K562 (cell line): ENCODE measurements around the gene PRDX2. TPM values are rescaled to one million over a fixed set of nuclear protein-coding genes. Genes with fewer than 3 reads are reported as not detected.
"Not testable (repeated sequence)": the region's sequence is repeated elsewhere in the genome, so short reads cannot be mapped to it uniquely, and the experiment has no call there.

Source experiments
- ATAC-seq: fragments of 200-7000 bp; cut with Tn5 transposase; 3 replicates; pipeline ENCODE4 v1.9.1; 2020; ENCODE audit warnings: moderate library complexity
- BruUV-seq: library from RNA; stranded (reverse); fragments of 400-500 nt; replicated peaks from 2 replicates; lab custom pipeline; 2021; lab: Mats Ljungman, UMichigan
- CTCF ChIA-PET: fragments of 300-600 bp; formaldehyde crosslinking; extraction: SDS; loops from one replicate; lab custom pipeline; 2021; ENCODE audit warnings: low intra/inter-chr PET ratio; lab: Yijun Ruan, JAX
- POLR2A ChIA-PET: fragments of 300-600, 350-650 bp; sonication (Branson Sonifier 250); formaldehyde crosslinking; extraction: SDS; loops from one replicate; lab custom pipeline; 2021; ENCODE audit warnings: antibody characterized with exemption, inconsistent platforms; lab: Yijun Ruan, JAX
- DNase-seq, 4 experiments: peaks; one replicate each; pipeline versions ENCODE4 v3.0.0 to v3.0.0-alpha.2; 2011 to 2018; ENCODE audit warnings: low spot score in 3 of 4, mixed read lengths in 3 of 4; ENCODE audit errors: extremely low read depth in 1 of 4
- FAIRE-seq: peaks from 2 replicates; lab custom pipeline; 2011; peaks lifted over from hg19 to GRCh38; lab: Jason Lieb, UNC
- H2AFZ ChIP-seq: 2 replicates; pipeline ENCODE4 v1.6.0; 2011; ENCODE audit warnings: low read depth, low read length, control low read depth, inconsistent platforms
- H3K27ac ChIP-seq: fragments of 200-600 bp; 3 replicates; pipeline ENCODE4 v1.8.0; 2011; ENCODE audit warnings: low read depth, mild to moderate bottlenecking, control low read depth, inconsistent platforms, low read length, moderate library complexity, mixed read lengths; ENCODE audit errors: extremely low read depth
- H3K27me3 ChIP-seq, 2 experiments: fragments of 300-600 bp in 1 of 2; 2 replicates in 1 of 2; 3 replicates in 1 of 2; pipeline versions ENCODE4 v1.6.0 to v1.8.0; 2011; ENCODE audit warnings: inconsistent platforms in 2 of 2, low read length in 2 of 2, mild to moderate bottlenecking in 1 of 2, mixed read lengths in 1 of 2, moderate library complexity in 1 of 2; ENCODE audit not compliant: control insufficient read depth in 2 of 2, insufficient read depth in 2 of 2
- H3K36me3 ChIP-seq: fragments of 300-600 bp; 3 replicates; pipeline ENCODE4 v1.8.0; 2011; ENCODE audit warnings: mild to moderate bottlenecking, low read length, inconsistent platforms; ENCODE audit not compliant: control insufficient read depth, insufficient read depth
- H3K4me1 ChIP-seq, 2 experiments: fragments of 200-600 bp in 1 of 2; replicated peaks in 1 of 2; 2 replicates in 1 of 2; 3 replicates in 1 of 2; pipeline versions ENCODE4 v1.5.1 to v1.8.0; 2011; ENCODE audit warnings: inconsistent platforms in 2 of 2, low read length in 2 of 2, mild to moderate bottlenecking in 1 of 2, mixed read lengths in 1 of 2, moderate library complexity in 1 of 2; ENCODE audit not compliant: control insufficient read depth in 2 of 2, insufficient read depth in 2 of 2
- H3K4me2 ChIP-seq: 2 replicates; pipeline ENCODE4 v1.6.1; 2011; ENCODE audit warnings: low read length, control low read depth, inconsistent platforms, mixed read lengths; ENCODE audit not compliant: insufficient read depth
- H3K4me3 ChIP-seq: fragments of 200-600 bp; sonication (generic), shearing (Covaris generic); 2 replicates; pipeline ENCODE4 v1.5.1; 2016; ENCODE audit warnings: control low read depth, inconsistent platforms
- H3K79me2 ChIP-seq: fragments of 200-600 bp; 3 replicates; pipeline ENCODE4 v1.8.0; 2011; ENCODE audit warnings: low read length, inconsistent platforms; ENCODE audit not compliant: control insufficient read depth, insufficient read depth
- H3K9ac ChIP-seq, 2 experiments: 2 replicates each; pipeline versions ENCODE4 v1.6.0 to v1.6.1; 2011; ENCODE audit warnings: low read depth in 2 of 2, low read length in 2 of 2, control low read depth in 1 of 2, inconsistent platforms in 1 of 2, mild to moderate bottlenecking in 1 of 2, mixed read lengths in 1 of 2; ENCODE audit not compliant: insufficient read depth in 1 of 2
- H3K9me1 ChIP-seq: one replicate; pipeline ENCODE4 v1.6.0; 2011; ENCODE audit warnings: inconsistent platforms, mild to moderate bottlenecking, low read length, moderate library complexity; ENCODE audit not compliant: control insufficient read depth, insufficient read depth
- H3K9me3 ChIP-seq: replicated peaks from 2 replicates; pipeline ENCODE4 v1.5.1; 2011; ENCODE audit warnings: low read depth, low read length, inconsistent platforms; ENCODE audit not compliant: control insufficient read depth, insufficient read depth
- H4K20me1 ChIP-seq: replicated peaks from 2 replicates; pipeline ENCODE4 v1.6.1; 2011; ENCODE audit warnings: low read length, inconsistent platforms, mixed read lengths; ENCODE audit not compliant: control insufficient read depth, insufficient read depth
- DPF2 ChIP-seq: fragments of 450-650 bp; IDR thresholded peaks from 2 replicates; pipeline ENCODE4 v1.6.1; 2016
- KDM1A ChIP-seq, 2 experiments: fragments of 450-650 bp; IDR thresholded peaks; 2 replicates each; pipeline ENCODE4 v1.6.1; 2016; ENCODE audit warnings: mild to moderate bottlenecking in 2 of 2
- TAL1 ChIP-seq: fragments of 450-650 bp; IDR thresholded peaks from 2 replicates; pipeline ENCODE4 v1.6.1; 2016; ENCODE audit warnings: mild to moderate bottlenecking
- TCF7 ChIP-seq: sonication (generic); IDR thresholded peaks from 2 replicates; pipeline ENCODE4 v1.6.1; 2016; ENCODE audit warnings: antibody characterized with exemption, borderline replicate concordance
- ZNF121 ChIP-seq: sonication (generic); formaldehyde crosslinking; conservative IDR thresholded peaks from 2 replicates; pipeline ENCODE4 v1.8.0; 2022; ENCODE audit warnings: missing genetic modification reagents
- ZNF384 ChIP-seq: IDR thresholded peaks from 2 replicates; pipeline ENCODE4 v1.6.1; 2012; ENCODE audit warnings: low read depth, low read length, improper control_type of control experiment
- ZNF644 ChIP-seq: fragments of 200-800 bp; sonication (Bioruptor generic); IDR thresholded peaks from 2 replicates; pipeline ENCODE4 v1.6.1; 2016; ENCODE audit warnings: low read depth, missing genetic modification characterization, missing compliant biosample characterization
- WGBS: fragments of 100-300 bp; shearing (Covaris generic); methylation state at CpG from one replicate; pipeline ENCODE4 v1.1.6; 2016; ENCODE audit warnings: low coverage, mixed read lengths; ENCODE audit not compliant: insufficient coverage; ENCODE audit errors: missing lambda C conversion rate; 5-methylcytosine and 5-hydroxymethylcytosine counted together
- in situ Hi-C: fragments of 300-500 bp; cut with MboI; formaldehyde crosslinking; loops from 4 replicates; pipeline ENCODE4 v1.15.0; 2018; ENCODE audit warnings: inconsistent platforms, mixed read lengths
- intact Hi-C: fragments of 100-400 bp; cut with micrococcal nuclease; formaldehyde crosslinking; loops from 2 replicates; pipeline ENCODE4 v1.14.2; 2022
- polyA plus RNA-seq, 8 experiments: library from polyadenylated mRNA; depleted of rRNA in 4 of 8; stranded (reverse) in 5 of 8; unstranded in 3 of 8; fragments of >200 nt; fragmentation: Nextera tagmentation in 2 of 8; fragmentation: Illumina TruSeq in 1 of 8; extraction: Ambion mirVana in 2 of 8; extraction: Trizol in 1 of 8; gene quantifications; 2 replicates each; pipeline versions ENCODE4 v1.2.1 to v1.2.3, GENCODE V29; 2011 to 2014; ENCODE audit warnings: inconsistent platforms in 1 of 8, missing spikeins in 1 of 8
- total RNA-seq, 7 experiments: library from RNA; depleted of rRNA in 6 of 7; stranded (reverse); fragments of >200 nt in 6 of 7; fragmentation: Illumina TruSeq in 2 of 7; extraction: Trizol in 2 of 7; gene quantifications; 2 replicates each; pipeline versions ENCODE4 v1.2.1 to v1.2.3, GENCODE V29; 2011 to 2021; ENCODE audit warnings: low replicate concordance in 1 of 7
- TF ChIP-seq, protein P1 (sequence below): fragments of 250-450 bp; sonication (Bioruptor Pico); IDR thresholded peaks from 2 replicates; pipeline ENCODE4 v1.8.0; 2022; ENCODE audit warnings: inconsistent platforms, mild to moderate bottlenecking, moderate library complexity, borderline replicate concordance
- TF ChIP-seq, protein P2 (sequence below): fragments of 200-800 bp; sonication (Bioruptor generic); IDR thresholded peaks from 2 replicates; pipeline ENCODE4 v1.6.1; 2016; ENCODE audit warnings: missing genetic modification characterization, missing compliant biosample characterization

Gene PRDX2
- total and polyA plus RNA-seq, 9 of the 15 experiments (the other 6 are each of a cell fraction or from before 2014, with no cell fraction given), result 206 to 1,183 (median 415) TPM

DNA sequence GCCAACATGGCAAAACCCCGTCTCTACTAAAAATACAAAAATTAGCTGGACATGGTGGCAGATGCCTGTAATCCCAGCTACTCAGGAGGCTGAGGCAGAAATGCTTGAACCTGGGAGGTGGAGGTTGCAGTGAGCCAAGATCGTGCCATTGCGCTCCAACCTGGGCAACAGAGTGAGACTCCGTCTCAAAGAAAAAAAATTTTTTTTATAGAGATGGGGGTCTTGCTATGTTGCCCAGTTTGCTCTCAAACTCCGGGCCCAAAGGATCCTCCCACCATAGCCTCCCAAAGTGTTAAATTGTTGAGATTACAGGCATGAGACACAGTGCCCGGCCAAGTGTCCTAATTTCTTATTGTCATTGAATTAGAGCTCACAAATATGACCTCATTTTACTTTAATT lies 15.6 kb upstream of the PRDX2 start:
- H3K4me2 ChIP-seq, H3K4me3 ChIP-seq, H3K79me2 ChIP-seq, FAIRE-seq, in situ Hi-C loops, ATAC-seq, intact Hi-C loops, H3K9me1 ChIP-seq, H3K27me3 ChIP-seq, H2AFZ ChIP-seq, BruUV-seq, H3K27ac ChIP-seq, DNase-seq, H3K9ac ChIP-seq, H4K20me1 ChIP-seq, H3K9me3 ChIP-seq: not testable (repeated sequence)
- peaks cover 16% of the 10 kb centered on the region; the same call in 2 of the 3 replicates for H3K36me3 ChIP-seq
- H3K4me1 ChIP-seq, result peaks cover 2 to 11% of the 10 kb centered on the region in 2 experiments; a peak in 1 of 5 replicates
- WGBS, result 84% methylated on average over 6 of the region's 6 CpGs
- ChIA-PET POLR2A (interaction anchor here (2.5 to 2.8 kb wide), 2 partner anchors 11 to 13 kb away, joined by 9 read pairs; partner anchors contain the start of gene RNASEH2A), CTCF (interaction anchor here (0.7 kb wide), 1 partner anchor 68 kb away, joined by 3 read pairs; no protein-coding TSS in a partner anchor)
- peak; percentile 60 for TF ChIP-seq ZNF121 (CRISPR knock-in tag)
- TF ChIP-seq, protein P1, sequence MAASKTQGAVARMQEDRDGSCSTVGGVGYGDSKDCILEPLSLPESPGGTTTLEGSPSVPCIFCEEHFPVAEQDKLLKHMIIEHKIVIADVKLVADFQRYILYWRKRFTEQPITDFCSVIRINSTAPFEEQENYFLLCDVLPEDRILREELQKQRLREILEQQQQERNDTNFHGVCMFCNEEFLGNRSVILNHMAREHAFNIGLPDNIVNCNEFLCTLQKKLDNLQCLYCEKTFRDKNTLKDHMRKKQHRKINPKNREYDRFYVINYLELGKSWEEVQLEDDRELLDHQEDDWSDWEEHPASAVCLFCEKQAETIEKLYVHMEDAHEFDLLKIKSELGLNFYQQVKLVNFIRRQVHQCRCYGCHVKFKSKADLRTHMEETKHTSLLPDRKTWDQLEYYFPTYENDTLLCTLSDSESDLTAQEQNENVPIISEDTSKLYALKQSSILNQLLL (CRISPR knock-in tag), result 0 out of 2 replicates have a peak, but pooled peaks have one; percentile 26

DNA sequence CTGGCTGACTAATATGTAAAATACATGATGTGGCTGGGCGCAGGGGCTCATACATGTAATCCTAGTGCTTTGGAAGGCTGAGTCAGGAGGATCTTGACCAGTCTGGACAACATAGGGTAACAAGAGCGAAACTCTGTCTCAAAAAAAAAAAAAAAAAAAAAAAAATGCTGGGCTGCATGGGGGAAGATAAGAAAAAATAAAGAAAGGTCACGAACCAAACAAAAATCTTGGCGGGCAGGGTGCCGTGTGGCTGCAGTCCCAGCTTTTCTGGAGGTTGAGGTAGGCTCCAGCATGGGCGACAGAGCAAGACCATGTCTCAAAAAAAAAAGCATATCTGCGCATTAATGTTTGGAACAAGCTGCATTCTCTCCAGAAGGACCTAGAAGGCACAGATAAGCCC lies 13.5 kb upstream of the PRDX2 start:
- peaks cover 33% of the 10 kb centered on the region; the same call in 2 of the 3 replicates for H3K36me3 ChIP-seq
- no peak overlapping the region for H3K27ac ChIP-seq
- H3K9ac ChIP-seq, result peak overlapping the region in 1 of 2 experiments; percentile 31; a peak in 1 of 4 replicates
- 28% methylated on average over 6 of the region's 7 CpGs for WGBS
- no peaks in the 10 kb centered on the region for H3K79me2 ChIP-seq
- H4K20me1 ChIP-seq, result no peaks in the 10 kb centered on the region
- no peaks in the 10 kb centered on the region for H3K27me3 ChIP-seq
- no peaks in the 10 kb centered on the region for H3K9me3 ChIP-seq
- CTCF ChIA-PET, result no interaction called here
- no peak overlapping the region for H3K4me2 ChIP-seq
- ATAC-seq, result peak; percentile 64
- no peaks in the 10 kb centered on the region for H3K9me1 ChIP-seq
- H3K4me3 ChIP-seq, result no peak overlapping the region
- POLR2A ChIA-PET, result interaction anchor here (0.9 to 2.8 kb wide), 3 partner anchors 9 to 19 kb away, joined by 3 to 9 read pairs (median 4); partner anchors contain the start of gene RNASEH2A
- in situ Hi-C loops, result no loop called here
- BruUV-seq, result no TSS peak
- FAIRE-seq, result no peak
- peaks cover 2 to 11% of the 10 kb centered on the region in 2 experiments; a peak in 1 of 5 replicates for H3K4me1 ChIP-seq
- intact Hi-C loops, result no loop called here
- no peak for DNase-seq
- no peak overlapping the region for H2AFZ ChIP-seq
- TF ChIP-seq ZNF644 (no peak), KDM1A (IDR thresholded peaks at IDR 0.05) (0 out of 4 replicates have a peak, but pooled peaks of 1 of the 2 experiments have one; percentile 12), DPF2 (0 out of 2 replicates have a peak, but pooled peaks have one; percentile 40), TCF7 (no peak), ZNF384 (peak; percentile 80), TAL1 (peak; percentile 29; the same call in 1 of the 2 replicates)
- TF ChIP-seq, protein P2, sequence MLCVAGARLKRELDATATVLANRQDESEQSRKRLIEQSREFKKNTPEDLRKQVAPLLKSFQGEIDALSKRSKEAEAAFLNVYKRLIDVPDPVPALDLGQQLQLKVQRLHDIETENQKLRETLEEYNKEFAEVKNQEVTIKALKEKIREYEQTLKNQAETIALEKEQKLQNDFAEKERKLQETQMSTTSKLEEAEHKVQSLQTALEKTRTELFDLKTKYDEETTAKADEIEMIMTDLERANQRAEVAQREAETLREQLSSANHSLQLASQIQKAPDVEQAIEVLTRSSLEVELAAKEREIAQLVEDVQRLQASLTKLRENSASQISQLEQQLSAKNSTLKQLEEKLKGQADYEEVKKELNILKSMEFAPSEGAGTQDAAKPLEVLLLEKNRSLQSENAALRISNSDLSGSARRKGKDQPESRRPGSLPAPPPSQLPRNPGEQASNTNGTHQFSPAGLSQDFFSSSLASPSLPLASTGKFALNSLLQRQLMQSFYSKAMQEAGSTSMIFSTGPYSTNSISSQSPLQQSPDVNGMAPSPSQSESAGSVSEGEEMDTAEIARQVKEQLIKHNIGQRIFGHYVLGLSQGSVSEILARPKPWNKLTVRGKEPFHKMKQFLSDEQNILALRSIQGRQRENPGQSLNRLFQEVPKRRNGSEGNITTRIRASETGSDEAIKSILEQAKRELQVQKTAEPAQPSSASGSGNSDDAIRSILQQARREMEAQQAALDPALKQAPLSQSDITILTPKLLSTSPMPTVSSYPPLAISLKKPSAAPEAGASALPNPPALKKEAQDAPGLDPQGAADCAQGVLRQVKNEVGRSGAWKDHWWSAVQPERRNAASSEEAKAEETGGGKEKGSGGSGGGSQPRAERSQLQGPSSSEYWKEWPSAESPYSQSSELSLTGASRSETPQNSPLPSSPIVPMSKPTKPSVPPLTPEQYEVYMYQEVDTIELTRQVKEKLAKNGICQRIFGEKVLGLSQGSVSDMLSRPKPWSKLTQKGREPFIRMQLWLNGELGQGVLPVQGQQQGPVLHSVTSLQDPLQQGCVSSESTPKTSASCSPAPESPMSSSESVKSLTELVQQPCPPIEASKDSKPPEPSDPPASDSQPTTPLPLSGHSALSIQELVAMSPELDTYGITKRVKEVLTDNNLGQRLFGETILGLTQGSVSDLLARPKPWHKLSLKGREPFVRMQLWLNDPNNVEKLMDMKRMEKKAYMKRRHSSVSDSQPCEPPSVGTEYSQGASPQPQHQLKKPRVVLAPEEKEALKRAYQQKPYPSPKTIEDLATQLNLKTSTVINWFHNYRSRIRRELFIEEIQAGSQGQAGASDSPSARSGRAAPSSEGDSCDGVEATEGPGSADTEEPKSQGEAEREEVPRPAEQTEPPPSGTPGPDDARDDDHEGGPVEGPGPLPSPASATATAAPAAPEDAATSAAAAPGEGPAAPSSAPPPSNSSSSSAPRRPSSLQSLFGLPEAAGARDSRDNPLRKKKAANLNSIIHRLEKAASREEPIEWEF (CRISPR knock-in tag), result no peak
